Central memory CD8-positive, alpha-beta T cell (primary cell): Measurements from ENCODE around the gene ALDH18A1.
"Not testable (repeated sequence)": the region's sequence is repeated elsewhere in the genome, so short reads cannot be mapped to it uniquely, and the experiment has no call there.

Experiments used
- ATAC-seq: fragments of 150-1000 bp; cut with Tn5 transposase; replicated peaks from 2 replicates; pipeline ENCODE4 v1.10.0; 2022; ENCODE audit warnings: mild to moderate bottlenecking, moderate FRiP score, moderate number of reproducible peaks; ENCODE audit not compliant: poor library complexity, severe bottlenecking; ENCODE audit errors: extremely low read depth
- DNase-seq, 2 donors: peaks; one replicate each; pipeline ENCODE4 v3.0.0; 2021; ENCODE audit warnings: low spot score in 2 of 2
- H3K27ac Mint-ChIP-seq: one replicate; pipeline ENCODE4 v1.8.0; 2022; ENCODE audit warnings: low read depth, mild to moderate bottlenecking, moderate library complexity, mixed read lengths
- H3K27me3 Mint-ChIP-seq: one replicate; pipeline ENCODE4 v1.8.0; 2022; ENCODE audit warnings: mixed read lengths
- H3K36me3 Mint-ChIP-seq: one replicate; pipeline ENCODE4 v1.8.0; 2022; ENCODE audit warnings: mild to moderate bottlenecking, moderate library complexity, mixed read lengths; ENCODE audit not compliant: insufficient read depth
- H3K4me1 Mint-ChIP-seq: one replicate; pipeline ENCODE4 v1.8.0; 2022; ENCODE audit warnings: mixed read lengths
- H3K4me3 Mint-ChIP-seq: one replicate; pipeline ENCODE4 v1.8.0; 2022; ENCODE audit warnings: mild to moderate bottlenecking, moderate library complexity, mixed read lengths
- H3K9me3 Mint-ChIP-seq: one replicate; pipeline ENCODE4 v1.8.0; 2022; ENCODE audit warnings: mixed read lengths

ALDH18A1 gene

DNA sequence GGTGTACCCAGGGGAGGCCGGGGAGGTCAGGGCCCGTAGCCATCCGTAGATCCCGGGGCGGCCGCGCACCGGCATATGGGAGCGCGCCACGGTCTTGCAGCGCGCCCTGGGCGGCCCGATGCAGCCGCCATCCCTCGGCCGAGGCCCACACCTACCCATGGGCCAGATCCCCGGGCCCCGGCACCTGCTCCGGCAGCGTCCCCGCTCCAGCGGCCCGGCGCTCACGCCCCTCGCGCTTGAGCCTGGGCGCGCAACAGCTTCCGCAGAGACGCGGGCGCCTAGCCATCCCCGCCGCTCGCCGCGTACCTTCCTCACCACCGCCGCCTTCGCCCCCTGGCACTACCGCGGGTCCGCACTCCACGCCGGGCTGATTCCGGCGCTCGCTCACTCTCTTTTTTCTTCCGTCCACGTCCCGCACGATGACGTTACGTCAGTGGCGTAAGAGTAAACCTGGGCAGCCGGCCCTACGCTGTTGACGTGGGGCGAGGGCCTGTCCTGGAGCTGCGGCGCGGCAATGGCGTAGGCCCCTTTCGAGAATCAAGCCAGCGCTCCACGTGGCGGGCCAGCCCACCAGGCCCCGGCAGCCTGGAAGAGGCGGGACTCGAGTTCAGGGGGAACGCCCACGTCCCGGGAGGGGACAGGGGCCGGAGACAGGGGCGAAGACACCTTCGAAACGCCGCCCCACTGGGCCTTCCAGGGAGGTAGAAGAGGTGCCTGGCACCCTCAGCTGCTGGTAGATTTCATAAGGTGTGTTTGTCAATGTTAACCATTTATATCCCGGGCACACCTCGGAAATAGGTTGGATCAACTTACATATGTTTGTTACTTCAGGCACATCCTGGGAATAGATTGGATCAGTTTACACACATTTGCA is at the start of gene ALDH18A1:
ALDH18A1 (minus strand) TSS at position 421 of the 874 bp plus-strand sequence. CDS start 3,334 bp downstream, outside the sequence.
- H3K27ac Mint-ChIP-seq = peak within 1 kb of the TSS; percentile 95
- peaks cover 3% of the 10 kb centered on the region for H3K9me3 Mint-ChIP-seq

DNA sequence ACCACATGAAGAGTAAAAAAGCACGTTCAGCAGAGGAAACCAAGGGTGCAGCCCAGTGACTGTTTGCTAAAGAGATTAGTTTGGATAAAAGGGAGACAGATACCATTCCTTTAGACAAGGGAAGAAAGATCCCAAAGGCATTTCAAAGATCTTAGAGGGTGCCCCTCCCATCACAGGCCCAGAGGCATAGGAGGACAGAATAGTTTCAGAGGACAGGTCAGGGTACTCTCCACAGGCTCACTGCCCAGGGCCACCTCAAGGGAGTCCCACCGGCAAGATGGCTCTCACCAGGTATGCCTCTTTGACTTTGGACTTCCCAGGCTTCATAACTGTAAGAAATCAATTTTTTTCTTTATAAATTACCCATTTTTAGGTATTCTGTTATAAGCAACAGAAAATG is 41.9 kb upstream of the ALDH18A1 start:
- H3K4me3 Mint-ChIP-seq = no peak overlapping the region
- H3K27me3 Mint-ChIP-seq = peaks cover 24% of the 10 kb centered on the region
- no peak overlapping the region for H3K27ac Mint-ChIP-seq
- peaks cover 10% of the 10 kb centered on the region for H3K36me3 Mint-ChIP-seq
- H3K4me1 Mint-ChIP-seq = peaks cover 12% of the 10 kb centered on the region
- no peak for ATAC-seq
- H3K9me3 Mint-ChIP-seq = no peaks in the 10 kb centered on the region
- no peak for DNase-seq

More for the DNA sequence above, at the start of gene ALDH18A1:
- H3K4me1 Mint-ChIP-seq = peaks cover 29% of the 10 kb centered on the region
- peak within 1 kb of the TSS; percentile 98 for H3K4me3 Mint-ChIP-seq
- peaks cover 15% of the 10 kb centered on the region for H3K36me3 Mint-ChIP-seq
- no peaks in the 10 kb centered on the region for H3K27me3 Mint-ChIP-seq
- DNase-seq (peak; percentile 87 to 88), ATAC-seq (peak; percentile 87)

DNA sequence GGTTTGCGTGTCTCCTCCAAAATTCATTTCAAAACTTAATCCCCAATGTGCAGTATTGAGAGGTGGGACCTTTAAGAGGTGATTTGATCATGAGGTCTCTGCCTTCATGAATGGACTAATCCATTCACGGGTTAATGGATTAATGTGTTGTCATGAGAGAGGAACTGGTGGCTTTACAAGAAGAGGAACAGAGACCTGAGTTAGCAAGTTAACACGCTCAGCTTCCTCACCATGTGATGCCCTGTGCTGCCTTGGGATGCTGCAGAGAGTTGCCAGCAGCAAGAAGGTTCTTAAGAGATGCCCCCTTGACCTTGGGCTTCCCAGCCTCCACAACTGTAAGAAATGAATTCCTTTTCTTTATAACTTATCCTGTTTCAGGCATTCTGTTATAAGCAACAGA is 40.9 kb upstream of the ALDH18A1 start:
- ATAC-seq = no peak
- Mint-ChIP-seq H3K4me1 (peaks cover 22% of the 10 kb centered on the region), H3K4me3 (no peak overlapping the region), H3K36me3 (peaks cover 18% of the 10 kb centered on the region), H3K9me3 (no peaks in the 10 kb centered on the region), H3K27ac (no peak overlapping the region), H3K27me3 (peaks cover 24% of the 10 kb centered on the region)
- no peak for DNase-seq

DNA sequence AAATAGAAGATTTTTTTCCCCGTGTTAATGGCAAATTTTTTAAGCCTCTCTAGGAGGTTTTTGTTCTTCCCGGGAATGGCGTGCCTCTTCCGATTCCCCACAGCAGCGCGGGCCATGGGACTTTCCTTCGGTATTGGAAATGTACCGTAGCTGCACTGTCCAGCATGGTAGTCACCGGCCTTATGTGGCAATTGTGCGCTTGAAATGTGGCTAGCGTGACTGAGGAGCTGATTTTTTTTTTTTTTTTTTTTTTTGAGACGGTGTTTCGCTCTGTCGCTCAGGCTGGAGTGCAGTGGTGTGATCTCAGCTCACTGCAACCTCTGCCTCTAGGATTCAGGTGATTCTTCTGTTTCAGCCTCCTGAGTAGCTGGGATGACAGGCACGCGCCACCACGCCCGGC is 38.2 kb upstream of the ALDH18A1 start:
- peak overlapping the region; percentile 95 for H3K27ac Mint-ChIP-seq
- no peaks in the 10 kb centered on the region for H3K9me3 Mint-ChIP-seq
- H3K36me3 Mint-ChIP-seq = peaks cover 33% of the 10 kb centered on the region
- peaks cover 23% of the 10 kb centered on the region for H3K27me3 Mint-ChIP-seq
- DNase-seq (no peak), ATAC-seq (no peak)
- H3K4me1 Mint-ChIP-seq = peaks cover 40% of the 10 kb centered on the region
- H3K4me3 Mint-ChIP-seq = no peak overlapping the region

DNA sequence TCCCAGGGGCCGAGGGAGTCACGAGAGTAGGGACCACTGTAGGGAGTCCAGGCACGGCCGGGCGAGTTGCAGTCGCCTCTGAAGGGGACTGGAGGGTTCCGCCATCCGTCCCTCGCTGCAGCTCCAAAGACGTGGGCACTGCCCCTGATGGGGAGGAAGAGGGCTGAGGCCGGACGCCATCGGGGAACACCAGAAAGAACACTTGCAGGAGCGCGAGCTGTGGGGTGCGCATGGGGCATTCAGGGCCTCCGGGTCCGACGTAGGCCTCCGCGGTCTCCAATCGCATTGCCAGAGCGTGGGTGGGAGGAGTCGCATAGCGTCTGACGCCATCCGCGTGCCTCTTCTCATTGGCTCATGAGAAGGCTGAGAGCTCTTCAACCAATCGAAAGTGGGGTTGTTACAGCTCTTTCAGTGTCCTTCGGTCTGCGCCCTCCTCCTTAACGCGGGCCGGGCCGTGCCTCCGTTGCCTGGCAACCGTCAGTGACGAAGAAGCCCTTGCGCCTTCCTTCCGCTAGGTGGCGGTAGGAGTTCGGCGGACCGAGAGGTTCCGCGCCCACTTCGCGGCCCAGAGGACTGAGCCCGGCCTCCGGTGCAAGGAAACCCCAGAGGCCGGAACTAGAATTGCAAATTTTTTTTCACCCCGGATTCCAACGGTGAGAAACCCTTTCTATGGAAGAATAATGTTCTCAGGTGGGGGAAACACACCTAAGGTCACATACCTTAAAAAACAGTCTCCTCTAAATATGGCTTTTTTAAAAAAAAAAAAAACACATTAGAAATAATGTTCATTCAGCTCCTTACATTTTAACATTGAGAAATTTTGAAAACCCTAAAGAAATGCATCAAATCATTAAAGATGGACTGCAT is 37.4 kb upstream of the ALDH18A1 start, which contains the start of gene TCTN3:
TCTN3 (minus strand) TSS at position 260 of the 867 bp plus-strand sequence; CDS start at position 232, 28 bp downstream.
- Mint-ChIP-seq H3K4me1 (peaks cover 44% of the 10 kb centered on the region), H3K4me3 (peak within 1 kb of the TSS; percentile 96), H3K27me3 (peaks cover 15% of the 10 kb centered on the region), H3K36me3 (peaks cover 34% of the 10 kb centered on the region), H3K9me3 (no peaks in the 10 kb centered on the region), H3K27ac (peak within 1 kb of the TSS; percentile 95)
- ATAC-seq = peak; percentile 98
- DNase-seq = peak; percentile 94 to 97

GRCh38 chr10:95693071-95693667 is 36.7 kb upstream of the ALDH18A1 start:
- no peak for DNase-seq
- Mint-ChIP-seq H3K27me3 (peaks cover 8% of the 10 kb centered on the region), H3K27ac (peak overlapping the region; percentile 95), H3K4me1 (peaks cover 51% of the 10 kb centered on the region), H3K4me3 (peak overlapping the region; percentile 96), H3K9me3 (no peaks in the 10 kb centered on the region), H3K36me3 (peaks cover 38% of the 10 kb centered on the region)
- ATAC-seq = no peak

DNA sequence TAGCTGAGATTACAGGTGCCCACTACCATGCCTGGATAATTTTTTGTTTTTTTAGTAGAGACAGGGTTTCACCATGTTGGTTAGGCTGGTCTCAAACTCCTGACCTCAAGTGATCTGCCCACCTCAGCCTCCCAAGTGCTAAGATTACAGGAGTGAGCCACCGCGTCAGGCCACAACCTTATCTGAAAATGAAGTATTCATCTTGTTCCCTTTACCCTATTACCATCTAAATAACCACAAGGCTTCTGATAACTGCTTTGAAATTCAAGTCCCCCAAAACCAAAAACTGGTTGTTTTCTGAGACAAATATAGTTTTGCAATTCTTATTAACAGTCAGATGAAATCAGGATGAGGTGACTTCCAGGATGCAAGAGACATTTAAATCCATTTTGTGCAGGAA is 34.8 kb upstream of the ALDH18A1 start:
- no peak overlapping the region for H3K4me3 Mint-ChIP-seq
- peaks cover 51% of the 10 kb centered on the region for H3K4me1 Mint-ChIP-seq
- H3K27ac Mint-ChIP-seq = no peak overlapping the region
- H3K9me3 Mint-ChIP-seq = no peaks in the 10 kb centered on the region
- DNase-seq (no peak), ATAC-seq (no peak)
- H3K36me3 Mint-ChIP-seq = peaks cover 48% of the 10 kb centered on the region
- no peaks in the 10 kb centered on the region for H3K27me3 Mint-ChIP-seq

- peaks cover 41% of the 10 kb centered on the region for H3K4me1 Mint-ChIP-seq
- ATAC-seq = no peak
- no peak overlapping the region for H3K4me3 Mint-ChIP-seq
- peaks cover 54% of the 10 kb centered on the region for H3K36me3 Mint-ChIP-seq
- no peak overlapping the region for H3K27ac Mint-ChIP-seq
- H3K27me3 Mint-ChIP-seq = no peaks in the 10 kb centered on the region
- no peaks in the 10 kb centered on the region for H3K9me3 Mint-ChIP-seq
- no peak for DNase-seq
These were observed 32.1 kb upstream of the ALDH18A1 start for GRCh38 chr10:95688648-95689047.

GRCh38 chr10:95683966-95684365 is 27.5 kb upstream of the ALDH18A1 start:
- no peak overlapping the region for H3K4me3 Mint-ChIP-seq
- peaks cover 56% of the 10 kb centered on the region for H3K36me3 Mint-ChIP-seq
- DNase-seq (no peak), ATAC-seq (no peak)
- H3K27ac Mint-ChIP-seq = no peak overlapping the region
- H3K27me3 Mint-ChIP-seq = no peaks in the 10 kb centered on the region
- H3K4me1 Mint-ChIP-seq = peaks cover 8% of the 10 kb centered on the region
- no peaks in the 10 kb centered on the region for H3K9me3 Mint-ChIP-seq

DNA sequence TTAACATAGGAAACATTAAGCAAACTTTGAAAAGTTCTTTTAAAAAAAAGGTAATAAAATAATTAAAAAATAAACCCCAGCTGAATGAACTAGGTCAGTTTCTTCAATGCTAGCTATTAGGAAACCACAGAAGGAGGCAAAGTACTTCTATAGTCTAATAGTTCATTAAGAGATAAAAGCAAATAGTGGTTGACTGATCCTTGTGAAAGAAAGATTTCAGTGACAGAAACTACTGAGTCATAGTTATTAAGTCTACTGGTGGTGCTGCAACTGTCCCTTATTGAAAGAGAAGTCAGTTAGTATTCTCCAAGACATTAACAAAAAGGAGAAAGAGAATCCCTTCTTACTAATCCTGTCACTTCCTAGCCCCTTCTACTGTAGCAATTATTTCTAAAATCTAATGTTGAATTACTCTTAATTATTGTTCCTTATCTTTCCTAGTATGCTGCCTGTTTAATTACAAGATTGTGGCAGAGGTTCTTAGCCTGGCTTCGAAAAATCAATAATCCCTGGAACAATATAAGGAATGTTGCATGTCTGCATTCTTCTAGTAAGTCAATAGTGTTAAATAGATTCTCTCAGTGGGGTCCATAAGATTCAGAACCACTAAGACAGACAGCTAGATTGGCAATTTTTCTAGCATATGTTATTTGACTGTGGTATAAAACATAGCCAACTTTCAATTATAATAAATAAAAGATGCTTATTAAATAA is 19.0 kb upstream of the ALDH18A1 start:
- DNase-seq (no peak), ATAC-seq (no peak)
- H3K4me3 Mint-ChIP-seq = no peak overlapping the region
- no peaks in the 10 kb centered on the region for H3K9me3 Mint-ChIP-seq
- no peaks in the 10 kb centered on the region for H3K4me1 Mint-ChIP-seq
- peaks cover 30% of the 10 kb centered on the region for H3K36me3 Mint-ChIP-seq
- no peaks in the 10 kb centered on the region for H3K27me3 Mint-ChIP-seq
- no peak overlapping the region for H3K27ac Mint-ChIP-seq

GRCh38 chr10:95674643-95675042 is 18.1 kb upstream of the ALDH18A1 start:
- no peak overlapping the region for H3K4me3 Mint-ChIP-seq
- peaks cover 24% of the 10 kb centered on the region for H3K36me3 Mint-ChIP-seq
- H3K27me3 Mint-ChIP-seq = no peaks in the 10 kb centered on the region
- no peak overlapping the region for H3K27ac Mint-ChIP-seq
- no peaks in the 10 kb centered on the region for H3K4me1 Mint-ChIP-seq
- DNase-seq (no peak), ATAC-seq (no peak)
- no peaks in the 10 kb centered on the region for H3K9me3 Mint-ChIP-seq

DNA sequence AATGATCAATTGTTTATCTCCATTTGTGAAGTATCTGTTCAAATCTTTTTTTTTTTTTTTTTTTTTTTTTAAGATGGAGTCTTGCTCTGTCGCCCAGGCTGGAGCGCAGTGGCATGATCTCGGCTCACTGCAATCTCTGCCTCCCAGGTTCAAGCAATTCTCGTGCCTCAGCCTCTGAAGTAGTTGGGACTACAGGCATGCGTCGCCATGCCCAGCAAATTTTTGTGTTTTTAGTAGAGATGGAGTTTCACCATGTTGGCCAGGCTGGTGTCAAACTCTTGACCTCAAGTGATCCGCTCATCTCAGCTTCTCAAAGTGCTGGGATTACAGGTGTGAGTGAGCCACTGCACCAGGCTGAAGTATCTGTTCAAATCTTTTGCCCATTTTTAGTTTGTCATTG is 16.1 kb upstream of the ALDH18A1 start:
- ATAC-seq, DNase-seq, H3K27me3 Mint-ChIP-seq, H3K4me3 Mint-ChIP-seq, H3K27ac Mint-ChIP-seq, H3K9me3 Mint-ChIP-seq, H3K4me1 Mint-ChIP-seq: not testable (repeated sequence)
- H3K36me3 Mint-ChIP-seq = peaks cover 14% of the 10 kb centered on the region
